Testis (tissue), 2 donors: ENCODE measurements around the gene TIMM17B.

Experiments
- CTCF ChIP-seq, 3 experiments: fragments of 450-650 bp in 2 of 3; fragments of 200-600 bp in 1 of 3; sonication (generic) in 1 of 3; IDR thresholded peaks; one replicate each; pipeline ENCODE4 v1.5.1; 2016 to 2019; ENCODE audit warnings: antibody characterized with exemption in 3 of 3, mild to moderate bottlenecking in 2 of 3, moderate library complexity in 1 of 3
- POLR2A ChIP-seq: fragments of 450-650 bp; IDR thresholded peaks from one replicate; pipeline ENCODE4 v1.6.1; 2017; ENCODE audit warnings: antibody characterized with exemption, mild to moderate bottlenecking, moderate library complexity

- TF ChIP-seq CTCF (IDR thresholded peaks at IDR 0.05): no peak
- no peak for TF ChIP-seq POLR2A
Observed at GRCh38 chrX:48897157-48897624, 377 bp downstream of the TIMM17B start.
